Calu3 (cell line): ENCODE data around the gene IFT27. TPM values are rescaled to one million over a fixed set of nuclear protein-coding genes. Genes with fewer than 3 reads are reported as not detected.

ENCODE experiments used
- BruUV-seq: library from RNA; stranded (reverse); fragments of 400-500 nt; replicated peaks from 2 replicates; lab custom pipeline; 2021; lab: Mats Ljungman, UMichigan
- CTCF ChIA-PET: fragments of 300-600 bp; sonication (Branson Sonifier 250); formaldehyde crosslinking; loops from one replicate; lab custom pipeline; 2022; ENCODE audit warnings: antibody characterized with exemption; lab: Charles Lee
- DNase-seq: peaks from one replicate; pipeline ENCODE4 v3.0.0; 2022
- H3K27ac Mint-ChIP-seq: one replicate; pipeline ENCODE4 v1.8.0; 2022; ENCODE audit warnings: mixed read lengths; ENCODE audit not compliant: unreplicated experiment
- H3K27me3 Mint-ChIP-seq: one replicate; pipeline ENCODE4 v1.8.0; 2022; ENCODE audit warnings: mixed read lengths; ENCODE audit not compliant: unreplicated experiment
- H3K36me3 Mint-ChIP-seq: one replicate; pipeline ENCODE4 v1.8.0; 2022; ENCODE audit warnings: mild to moderate bottlenecking, moderate library complexity, mixed read lengths; ENCODE audit not compliant: insufficient read depth, unreplicated experiment
- H3K4me1 Mint-ChIP-seq: one replicate; pipeline ENCODE4 v1.8.0; 2022; ENCODE audit warnings: mild to moderate bottlenecking, low read depth, mixed read lengths; ENCODE audit not compliant: unreplicated experiment
- H3K4me3 Mint-ChIP-seq: one replicate; pipeline ENCODE4 v1.8.0; 2022; ENCODE audit warnings: mild to moderate bottlenecking, low read depth, moderate library complexity, mixed read lengths; ENCODE audit not compliant: unreplicated experiment
- H3K9me3 Mint-ChIP-seq: one replicate; pipeline ENCODE4 v1.8.0; 2022; ENCODE audit warnings: low read depth, mixed read lengths; ENCODE audit not compliant: unreplicated experiment
- intact Hi-C: fragments of 100-400 bp; cut with micrococcal nuclease; formaldehyde crosslinking; loops from one replicate; pipeline ENCODE4 v1.10.0; 2022; ENCODE audit not compliant: unreplicated experiment
- total RNA-seq: library from RNA; stranded (reverse); gene quantifications from 2 replicates; pipeline ENCODE4 v1.2.3, GENCODE V29; 2022
- TF ChIP-seq, protein P1 (sequence below): fragments of 200-600 bp; IDR thresholded peaks from one replicate; pipeline ENCODE4 v1.8.0; 2022; ENCODE audit warnings: antibody characterized with exemption; ENCODE audit not compliant: unreplicated experiment

IFT27 gene
- total RNA-seq, 1 experiment from 2014 or later, result 41.0 TPM

GRCh38 chr22:36770513-36771231 lies 5.2 kb downstream of the IFT27 start:
- H3K4me1 Mint-ChIP-seq, result peaks cover 6% of the 10 kb centered on the region
- CTCF ChIA-PET, result no interaction called here
- H3K27me3 Mint-ChIP-seq, result no peaks in the 10 kb centered on the region
- TF ChIP-seq, protein P1, sequence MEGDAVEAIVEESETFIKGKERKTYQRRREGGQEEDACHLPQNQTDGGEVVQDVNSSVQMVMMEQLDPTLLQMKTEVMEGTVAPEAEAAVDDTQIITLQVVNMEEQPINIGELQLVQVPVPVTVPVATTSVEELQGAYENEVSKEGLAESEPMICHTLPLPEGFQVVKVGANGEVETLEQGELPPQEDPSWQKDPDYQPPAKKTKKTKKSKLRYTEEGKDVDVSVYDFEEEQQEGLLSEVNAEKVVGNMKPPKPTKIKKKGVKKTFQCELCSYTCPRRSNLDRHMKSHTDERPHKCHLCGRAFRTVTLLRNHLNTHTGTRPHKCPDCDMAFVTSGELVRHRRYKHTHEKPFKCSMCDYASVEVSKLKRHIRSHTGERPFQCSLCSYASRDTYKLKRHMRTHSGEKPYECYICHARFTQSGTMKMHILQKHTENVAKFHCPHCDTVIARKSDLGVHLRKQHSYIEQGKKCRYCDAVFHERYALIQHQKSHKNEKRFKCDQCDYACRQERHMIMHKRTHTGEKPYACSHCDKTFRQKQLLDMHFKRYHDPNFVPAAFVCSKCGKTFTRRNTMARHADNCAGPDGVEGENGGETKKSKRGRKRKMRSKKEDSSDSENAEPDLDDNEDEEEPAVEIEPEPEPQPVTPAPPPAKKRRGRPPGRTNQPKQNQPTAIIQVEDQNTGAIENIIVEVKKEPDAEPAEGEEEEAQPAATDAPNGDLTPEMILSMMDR, result no peak
- no peak for DNase-seq
- no peak overlapping the region for H3K4me3 Mint-ChIP-seq
- peaks cover 7% of the 10 kb centered on the region for H3K36me3 Mint-ChIP-seq
- H3K9me3 Mint-ChIP-seq, result no peaks in the 10 kb centered on the region
- no TSS peak for BruUV-seq
- H3K27ac Mint-ChIP-seq, result no peak overlapping the region
- intact Hi-C loops, result no loop called here

- BruUV-seq, result no TSS peak
- no peak for DNase-seq
- CTCF ChIA-PET, result no interaction called here
- Mint-ChIP-seq H3K27ac (no peak overlapping the region), H3K27me3 (no peaks in the 10 kb centered on the region), H3K4me1 (peaks cover under 1% of the 10 kb centered on the region), H3K9me3 (no peaks in the 10 kb centered on the region), H3K4me3 (no peak overlapping the region), H3K36me3 (no peaks in the 10 kb centered on the region)
- TF ChIP-seq, protein P1, result no peak
- intact Hi-C loops, result no loop called here
Measured at GRCh38 chr22:36769541-36770512, 6.1 kb downstream of the IFT27 start.

DNA sequence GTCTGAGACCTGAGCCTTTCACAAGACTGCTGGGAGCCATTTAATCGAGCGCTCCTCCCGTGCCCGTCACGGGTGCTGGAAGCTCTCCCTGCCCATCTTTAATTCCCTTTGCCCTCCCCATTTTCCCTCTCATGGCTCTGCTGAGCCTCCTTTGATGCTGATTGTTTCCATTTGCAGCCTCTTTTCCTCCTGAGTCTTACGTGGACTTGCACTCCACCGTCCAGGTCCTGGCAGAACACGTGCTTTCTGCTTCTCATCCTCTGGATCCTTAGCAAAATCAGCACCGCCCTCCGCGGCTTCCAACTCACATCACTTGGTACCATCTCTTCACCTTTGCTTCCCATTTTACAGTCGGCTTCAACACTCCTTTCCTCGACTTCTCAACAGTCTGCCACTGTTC lies 7.3 kb downstream of the IFT27 start:
- intact Hi-C loops, result no loop called here
- Mint-ChIP-seq H3K36me3 (no peaks in the 10 kb centered on the region), H3K27me3 (no peaks in the 10 kb centered on the region), H3K27ac (no peak overlapping the region), H3K9me3 (no peaks in the 10 kb centered on the region), H3K4me3 (no peak overlapping the region), H3K4me1 (peaks cover 5% of the 10 kb centered on the region)
- CTCF ChIA-PET, result no interaction called here
- DNase-seq, result no peak
- BruUV-seq, result no TSS peak
- TF ChIP-seq, protein P1, result no peak

GRCh38 chr22:36768141-36768540 lies 7.8 kb downstream of the IFT27 start:
- H3K27ac Mint-ChIP-seq, result no peak overlapping the region
- CTCF ChIA-PET, result no interaction called here
- BruUV-seq, result no TSS peak
- H3K9me3 Mint-ChIP-seq, result no peaks in the 10 kb centered on the region
- H3K4me3 Mint-ChIP-seq, result no peak overlapping the region
- no peaks in the 10 kb centered on the region for H3K27me3 Mint-ChIP-seq
- peaks cover 8% of the 10 kb centered on the region for H3K4me1 Mint-ChIP-seq
- TF ChIP-seq, protein P1, result no peak
- intact Hi-C loops, result no loop called here
- DNase-seq, result no peak
- H3K36me3 Mint-ChIP-seq, result no peaks in the 10 kb centered on the region
